Mucosa of stomach (tissue), 1 donor: ENCODE data around the gene NRTN.

ENCODE experiments used
- H3K27me3 ChIP-seq: one replicate; pipeline ENCODE4 v1.7.0; 2013; ENCODE audit warnings: mild to moderate bottlenecking, low read length; ENCODE audit not compliant: control insufficient read depth, insufficient read depth
- H3K36me3 ChIP-seq: one replicate; pipeline ENCODE4 v1.7.0; 2013; ENCODE audit warnings: low read length; ENCODE audit not compliant: control insufficient read depth, insufficient read depth
- H3K4me1 ChIP-seq: one replicate; pipeline ENCODE4 v1.7.0; 2013; ENCODE audit warnings: mild to moderate bottlenecking, low read length; ENCODE audit not compliant: control insufficient read depth, insufficient read depth
- H3K4me3 ChIP-seq: one replicate; pipeline ENCODE4 v1.7.0; 2013; ENCODE audit warnings: low read length
- H3K9ac ChIP-seq: one replicate; pipeline ENCODE4 v1.7.0; 2013; ENCODE audit warnings: mild to moderate bottlenecking, low read length, moderate library complexity
- H3K9me3 ChIP-seq: one replicate; pipeline ENCODE4 v1.7.0; 2013; ENCODE audit warnings: mild to moderate bottlenecking, low read length, moderate library complexity; ENCODE audit not compliant: control insufficient read depth
- donor health status: Pancreatic carcinoma.

Gene NRTN

DNA sequence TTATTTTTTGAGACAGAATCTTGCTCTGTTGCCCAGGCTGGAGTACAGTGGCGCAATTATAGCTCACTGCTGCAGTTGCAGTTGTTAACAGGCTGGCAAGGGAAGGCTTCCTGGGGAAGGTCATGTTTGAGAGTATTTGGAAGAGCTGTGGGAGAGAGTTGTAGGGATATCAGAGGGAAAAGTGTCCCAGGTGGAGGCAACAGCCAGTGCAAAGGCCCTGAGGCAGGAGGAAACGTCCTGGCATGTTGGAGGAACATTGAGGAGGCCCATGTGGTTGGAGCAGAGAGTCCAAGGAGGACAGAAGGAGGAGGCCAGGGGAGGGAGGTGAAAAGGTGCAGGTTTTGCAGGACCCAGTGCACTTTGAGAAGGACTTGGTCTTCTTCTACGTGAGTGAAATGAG is 11.7 kb upstream of the NRTN start:
- peaks cover 10% of the 10 kb centered on the region for H3K4me1 ChIP-seq
- H3K36me3 ChIP-seq: no peaks in the 10 kb centered on the region
- no peak overlapping the region for H3K9ac ChIP-seq
- H3K4me3 ChIP-seq: no peak overlapping the region
- H3K9me3 ChIP-seq: no peaks in the 10 kb centered on the region
- H3K27me3 ChIP-seq: no peaks in the 10 kb centered on the region

- H3K36me3 ChIP-seq: no peaks in the 10 kb centered on the region
- H3K9ac ChIP-seq: no peak overlapping the region
- H3K27me3 ChIP-seq: peaks cover under 1% of the 10 kb centered on the region
- peaks cover 22% of the 10 kb centered on the region for H3K4me1 ChIP-seq
- H3K4me3 ChIP-seq: no peak overlapping the region
- no peaks in the 10 kb centered on the region for H3K9me3 ChIP-seq
These were observed 9.4 kb upstream of the NRTN start for GRCh38 chr19:5795382-5795919.

DNA sequence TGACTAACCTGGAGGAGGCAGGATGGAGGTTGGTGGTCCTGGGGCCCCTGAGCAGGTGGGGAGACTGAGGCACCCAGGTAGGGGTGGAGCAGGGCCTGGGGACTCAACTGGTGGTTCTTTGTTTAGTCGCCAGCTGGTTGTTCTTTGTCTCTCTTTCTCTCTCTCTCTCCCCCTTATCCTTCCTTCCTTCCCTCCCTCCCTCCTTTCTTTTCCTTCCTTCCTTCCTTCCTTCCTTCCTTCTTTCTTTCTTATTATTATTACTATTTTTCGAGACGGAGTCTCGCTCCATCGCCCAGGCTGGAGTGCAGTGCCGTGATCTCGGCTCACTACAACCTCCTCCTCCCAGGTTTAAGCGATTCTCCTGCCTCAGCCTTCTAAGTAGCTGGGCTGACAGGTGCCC is 6.6 kb upstream of the NRTN start:
- no peaks in the 10 kb centered on the region for H3K36me3 ChIP-seq

GRCh38 chr19:5799247-5800241 is 5.3 kb upstream of the NRTN start:
- Histone ChIP-seq H3K27me3 (peaks cover 33% of the 10 kb centered on the region), H3K4me3 (no peak overlapping the region), H3K9me3 (no peaks in the 10 kb centered on the region)

More for the DNA sequence above, 6.6 kb upstream of the NRTN start:
- H3K27me3 ChIP-seq: peaks cover 22% of the 10 kb centered on the region
- H3K4me1 ChIP-seq: peaks cover 45% of the 10 kb centered on the region
- no peaks in the 10 kb centered on the region for H3K9me3 ChIP-seq
- no peak overlapping the region for H3K4me3 ChIP-seq
- no peak overlapping the region for H3K9ac ChIP-seq

GRCh38 chr19:5800361-5801270 is 4.3 kb upstream of the NRTN start:
- Histone ChIP-seq H3K4me1 (peaks cover 56% of the 10 kb centered on the region), H3K27me3 (peaks cover 38% of the 10 kb centered on the region), H3K36me3 (no peaks in the 10 kb centered on the region), H3K9ac (no peak overlapping the region), H3K9me3 (no peaks in the 10 kb centered on the region), H3K4me3 (no peak overlapping the region)

More at GRCh38 chr19:5799247-5800241, 5.3 kb upstream of the NRTN start:
- no peak overlapping the region for H3K9ac ChIP-seq
- no peaks in the 10 kb centered on the region for H3K36me3 ChIP-seq
- peaks cover 55% of the 10 kb centered on the region for H3K4me1 ChIP-seq

- Histone ChIP-seq H3K4me3 (no peak overlapping the region), H3K9ac (no peak overlapping the region), H3K4me1 (peaks cover 56% of the 10 kb centered on the region), H3K9me3 (no peaks in the 10 kb centered on the region), H3K36me3 (no peaks in the 10 kb centered on the region), H3K27me3 (peaks cover 44% of the 10 kb centered on the region)
These were observed 2.9 kb upstream of the NRTN start for GRCh38 chr19:5801796-5802619.

- peaks cover 44% of the 10 kb centered on the region for H3K27me3 ChIP-seq
- no peaks in the 10 kb centered on the region for H3K9me3 ChIP-seq
- H3K4me3 ChIP-seq: no peak overlapping the region
- no peak overlapping the region for H3K9ac ChIP-seq
- peaks cover 56% of the 10 kb centered on the region for H3K4me1 ChIP-seq
- no peaks in the 10 kb centered on the region for H3K36me3 ChIP-seq
These were observed 1.5 kb upstream of the NRTN start for GRCh38 chr19:5803441-5803751.

- no peaks in the 10 kb centered on the region for H3K36me3 ChIP-seq
- H3K9ac ChIP-seq: no peak overlapping the region
- peaks cover 44% of the 10 kb centered on the region for H3K27me3 ChIP-seq
- H3K9me3 ChIP-seq: no peaks in the 10 kb centered on the region
- peaks cover 52% of the 10 kb centered on the region for H3K4me1 ChIP-seq
- H3K4me3 ChIP-seq: no peak overlapping the region
These were observed 933 bp upstream of the NRTN start for GRCh38 chr19:5803752-5804515.

- no peaks in the 10 kb centered on the region for H3K9me3 ChIP-seq
- H3K4me3 ChIP-seq: no peak overlapping the region
- H3K36me3 ChIP-seq: no peaks in the 10 kb centered on the region
- no peak overlapping the region for H3K9ac ChIP-seq
- peaks cover 41% of the 10 kb centered on the region for H3K27me3 ChIP-seq
- peaks cover 36% of the 10 kb centered on the region for H3K4me1 ChIP-seq
These were observed 730 bp downstream of the NRTN start for GRCh38 chr19:5805462-5806132.

- Histone ChIP-seq H3K9ac (no peak overlapping the region), H3K36me3 (no peaks in the 10 kb centered on the region), H3K9me3 (no peaks in the 10 kb centered on the region), H3K27me3 (peaks cover 37% of the 10 kb centered on the region), H3K4me3 (no peak overlapping the region), H3K4me1 (peaks cover 31% of the 10 kb centered on the region)
These were observed 1.2 kb downstream of the NRTN start for GRCh38 chr19:5806133-5806489.
